K562 (cell line): ENCODE results near the gene ARID3C. TPM values are rescaled to one million over a fixed set of nuclear protein-coding genes. Genes with fewer than 3 reads are reported as not detected.

Experiments used
- ARHGAP35 ChIP-seq: fragments of 450-650 bp; IDR thresholded peaks from 2 replicates; pipeline ENCODE4 v1.6.1; 2018; ENCODE audit not compliant: partially characterized antibody
- ASH1L ChIP-seq: fragments of 450-650 bp; IDR thresholded peaks from 2 replicates; pipeline ENCODE4 v1.6.1; 2018; ENCODE audit warnings: borderline replicate concordance, mild to moderate bottlenecking, low read depth; ENCODE audit not compliant: partially characterized antibody
- ATF1 ChIP-seq, 2 experiments: fragments of 450-650 bp in 1 of 2; IDR thresholded peaks; 2 replicates each; pipeline ENCODE4 v1.6.1; 2016; ENCODE audit warnings: missing compliant biosample characterization in 1 of 2, missing genetic modification characterization in 1 of 2
- ATF7 ChIP-seq: fragments of 450-650 bp; IDR thresholded peaks from 2 replicates; pipeline ENCODE4 v1.7.1; 2014; ENCODE audit warnings: mild to moderate bottlenecking, moderate library complexity
- CTBP1 ChIP-seq: fragments of 450-650 bp; IDR thresholded peaks from 2 replicates; pipeline ENCODE4 v1.6.1; 2016; ENCODE audit warnings: borderline replicate concordance
- HDAC1 ChIP-seq, 2 experiments: fragments of 450-650 bp; IDR thresholded peaks; 2 replicates each; pipeline ENCODE4 v1.6.1; 2016 to 2017; ENCODE audit warnings: inconsistent platforms in 1 of 2, mild to moderate bottlenecking in 1 of 2, moderate library complexity in 1 of 2
- NR2F6 ChIP-seq: fragments of 450-650 bp; formaldehyde crosslinking; IDR thresholded peaks from 2 replicates; pipeline ENCODE4 v1.4.0; 2020; ENCODE audit warnings: mild to moderate bottlenecking
- PKNOX1 ChIP-seq: fragments of 450-650 bp; IDR thresholded peaks from 2 replicates; pipeline ENCODE4 v1.6.1; 2016
- PURB ChIP-seq: sonication (generic); formaldehyde crosslinking; IDR thresholded peaks from 2 replicates; pipeline ENCODE4 v1.9.0; 2021; ENCODE audit warnings: low read depth, mild to moderate bottlenecking, missing genetic modification reagents
- RAD51 ChIP-seq: fragments of 450-650 bp; IDR thresholded peaks from 2 replicates; pipeline ENCODE4 v1.7.1; 2016; ENCODE audit warnings: low read depth, mild to moderate bottlenecking, borderline replicate concordance
- SMARCC2 ChIP-seq: fragments of 450-650 bp; IDR thresholded peaks from 2 replicates; pipeline ENCODE4 v1.6.1; 2017; ENCODE audit warnings: antibody characterized with exemption, moderate library complexity, mild to moderate bottlenecking, low read depth
- SREBF2 ChIP-seq: sonication (generic); formaldehyde crosslinking; IDR thresholded peaks from 2 replicates; pipeline ENCODE4 v1.4.0; 2020; ENCODE audit warnings: mild to moderate bottlenecking, missing genetic modification reagents
- STAT5B ChIP-seq: fragments of 250-450 bp; sonication (Bioruptor Pico); IDR thresholded peaks from 2 replicates; pipeline ENCODE4 v1.8.0; 2021; ENCODE audit warnings: mild to moderate bottlenecking, inconsistent platforms
- USF1 ChIP-seq: sonication (generic); formaldehyde crosslinking; IDR thresholded peaks from 2 replicates; pipeline ENCODE4 v1.9.0; 2022; ENCODE audit warnings: mild to moderate bottlenecking, missing genetic modification reagents
- ZBTB1 ChIP-seq: sonication (generic); formaldehyde crosslinking; IDR thresholded peaks from 2 replicates; pipeline ENCODE4 v1.8.1; 2023; ENCODE audit warnings: missing genetic modification reagents, low read depth, mild to moderate bottlenecking, borderline replicate concordance
- ZFPM2 ChIP-seq: fragments of 250-450 bp; sonication (Bioruptor Pico); IDR thresholded peaks from 2 replicates; pipeline ENCODE4 v1.5.1; 2022; ENCODE audit warnings: mild to moderate bottlenecking
- ZNF174 ChIP-seq: fragments of 250-450 bp; sonication (Bioruptor Pico); IDR thresholded peaks from 2 replicates; pipeline ENCODE4 v1.4.0; 2020; ENCODE audit warnings: mild to moderate bottlenecking
- ZNF175 ChIP-seq: fragments of 200-800 bp; sonication (Bioruptor generic); IDR thresholded peaks from 2 replicates; pipeline ENCODE4 v1.6.1; 2016; ENCODE audit warnings: low read depth, mild to moderate bottlenecking, missing genetic modification characterization, missing compliant biosample characterization
- ZNF592 ChIP-seq: fragments of 450-650 bp; IDR thresholded peaks from 2 replicates; pipeline ENCODE4 v1.6.1; 2017; ENCODE audit warnings: antibody characterized with exemption, mild to moderate bottlenecking
- ZNF668 ChIP-seq: fragments of 250-450 bp; sonication (Bioruptor Pico); IDR thresholded peaks from 2 replicates; pipeline ENCODE4 v1.8.0; 2022; ENCODE audit warnings: mild to moderate bottlenecking, inconsistent platforms
- ZNF764 ChIP-seq: fragments of 250-450 bp; sonication (Bioruptor Pico); IDR thresholded peaks from 2 replicates; pipeline ENCODE4 v1.4.0; 2020; ENCODE audit warnings: low read depth, mild to moderate bottlenecking, moderate library complexity
- polyA plus RNA-seq, 8 experiments: library from polyadenylated mRNA; depleted of rRNA in 4 of 8; stranded (reverse) in 5 of 8; unstranded in 3 of 8; fragments of >200 nt; fragmentation: Nextera tagmentation in 2 of 8; fragmentation: Illumina TruSeq in 1 of 8; extraction: Ambion mirVana in 2 of 8; extraction: Trizol in 1 of 8; gene quantifications; 2 replicates each; pipeline versions ENCODE4 v1.2.1 to v1.2.3, GENCODE V29; 2011 to 2014; ENCODE audit warnings: inconsistent platforms in 1 of 8, missing spikeins in 1 of 8
- total RNA-seq, 7 experiments: library from RNA; depleted of rRNA in 6 of 7; stranded (reverse); fragments of >200 nt in 6 of 7; fragmentation: Illumina TruSeq in 2 of 7; extraction: Trizol in 2 of 7; gene quantifications; 2 replicates each; pipeline versions ENCODE4 v1.2.1 to v1.2.3, GENCODE V29; 2011 to 2021; ENCODE audit warnings: low replicate concordance in 1 of 7

Gene ARID3C
- total and polyA plus RNA-seq, 9 of the 15 experiments (the other 6 are each of a cell fraction or from before 2014, with no cell fraction given), result not detected

GRCh38 chr9:34647651-34648050 is 18.8 kb upstream of the ARID3C start (continued):
- TF ChIP-seq PURB (CRISPR knock-in tag), result no peak
- no peak for TF ChIP-seq ATF7
- TF ChIP-seq HDAC1 (IDR thresholded peaks at IDR 0.05), result no peak
- TF ChIP-seq ZNF175 (CRISPR knock-in tag), result no peak
- TF ChIP-seq PKNOX1, result peak; percentile 79
- TF ChIP-seq ZNF764 (CRISPR knock-in tag), result no peak
- no peak for TF ChIP-seq ZNF174 (CRISPR knock-in tag)
- TF ChIP-seq RAD51, result peak; percentile 27; the same call in 1 of the 2 replicates
- no peak for TF ChIP-seq ARHGAP35
- TF ChIP-seq CTBP1, result peak; percentile 23; the same call in 1 of the 2 replicates
- TF ChIP-seq ZFPM2, result no peak
- no peak for TF ChIP-seq ZBTB1 (CRISPR knock-in tag)
- no peak for TF ChIP-seq STAT5B (CRISPR knock-in tag)
- TF ChIP-seq ZNF592, result peak; percentile 52; the same call in 1 of the 2 replicates
- no peak for TF ChIP-seq NR2F6 (CRISPR knock-in tag)
- peak; percentile 60 for TF ChIP-seq USF1
- TF ChIP-seq SMARCC2, result no peak
- no peak for TF ChIP-seq ATF1 (CRISPR knock-in tag; IDR thresholded peaks at IDR 0.05)
- TF ChIP-seq ATF1 (tag; IDR thresholded peaks at IDR 0.05), result no peak
- no peak for TF ChIP-seq ZNF668
- TF ChIP-seq ASH1L, result no peak
- TF ChIP-seq SREBF2 (CRISPR knock-in tag), result no peak
